Large intestine (tissue), 12 donors: ENCODE measurements around the gene EPB41L2. TPM values are rescaled to one million over a fixed set of nuclear protein-coding genes. Genes with fewer than 3 reads are reported as not detected.
A peak's percentile ranks its signal among the peaks of the same experiment; 100 is the strongest.
"Not testable (repeated sequence)": the region's sequence is repeated elsewhere in the genome, so short reads cannot be mapped to it uniquely, and the experiment has no call there.

Experiments used
- DNase-seq, 2 donors: peaks; one replicate each; pipeline versions ENCODE4 v3.0.0 to v3.0.0-alpha.2; 2013
- H3K27ac ChIP-seq: one replicate; pipeline ENCODE4 v1.5.1; 2013; ENCODE audit warnings: low read length
- H3K27me3 ChIP-seq: 2 replicates; pipeline ENCODE4 v1.6.1; 2013; ENCODE audit warnings: low read length; ENCODE audit not compliant: control insufficient read depth, insufficient read depth
- H3K36me3 ChIP-seq: 2 replicates; pipeline ENCODE4 v1.6.1; 2013; ENCODE audit warnings: low read length; ENCODE audit not compliant: control insufficient read depth, insufficient read depth
- H3K4me1 ChIP-seq: one replicate; pipeline ENCODE4 v1.6.1; 2013; ENCODE audit warnings: low read length; ENCODE audit not compliant: control insufficient read depth, insufficient read depth
- H3K4me3 ChIP-seq: one replicate; pipeline ENCODE4 v1.5.1; 2013; ENCODE audit warnings: low read length
- H3K9me3 ChIP-seq: one replicate; pipeline ENCODE4 v1.6.1; 2013; ENCODE audit warnings: mild to moderate bottlenecking, low read depth, low read length, moderate library complexity; ENCODE audit not compliant: control insufficient read depth
- WGBS: methylation state at CpG from one replicate; pipeline ENCODE4 v1.1.5; 2013; ENCODE audit warnings: low lambda C conversion rate; ENCODE audit not compliant: insufficient coverage; 5-methylcytosine and 5-hydroxymethylcytosine counted together
- long read RNA-seq, 11 donors: transcript quantifications; one replicate each; lab custom pipeline, GENCODE V29; 2026
- polyA plus RNA-seq: library from polyadenylated mRNA; unstranded; fragments of 120-200 nt; gene quantifications from one replicate; pipeline ENCODE4 v1.2.1, GENCODE V29; 2013

EPB41L2 gene
- polyA plus RNA-seq: 75.0 TPM
- long read RNA-seq, donor 1, full-length matches to known transcripts: 5 of 75 reads
- long read RNA-seq, donor 1, partial matches to known transcripts: 70 of 75 reads
- long read RNA-seq, donor 1, other reads (novel, unspliced or antisense): 0 of 75 reads
- long read RNA-seq, donor 2, full-length matches to known transcripts: 8 of 21 reads
- long read RNA-seq, donor 2, partial matches to known transcripts: 13 of 21 reads
- long read RNA-seq, donor 2, other reads (novel, unspliced or antisense): 0 of 21 reads
- long read RNA-seq, donor 3, full-length matches to known transcripts: 17 of 24 reads
- long read RNA-seq, donor 3, partial matches to known transcripts: 7 of 24 reads
- long read RNA-seq, donor 3, other reads (novel, unspliced or antisense): 0 of 24 reads
- long read RNA-seq, donor 4, partial matches to known transcripts: 0 of 2 reads
- long read RNA-seq, donor 4, other reads (novel, unspliced or antisense): 0 of 2 reads
- long read RNA-seq, donor 5, full-length matches to known transcripts: 7 of 14 reads
- long read RNA-seq, donor 5, partial matches to known transcripts: 7 of 14 reads
- long read RNA-seq, donor 5, other reads (novel, unspliced or antisense): 0 of 14 reads
- long read RNA-seq, donor 6, full-length matches to known transcripts: 9 of 15 reads
- long read RNA-seq, donor 6, partial matches to known transcripts: 6 of 15 reads
- long read RNA-seq, donor 6, other reads (novel, unspliced or antisense): 0 of 15 reads
- long read RNA-seq, donor 7, full-length matches to known transcripts: 6 of 6 reads
- long read RNA-seq, donor 7, partial matches to known transcripts: 0 of 6 reads
- long read RNA-seq, donor 7, other reads (novel, unspliced or antisense): 0 of 6 reads
- long read RNA-seq, donor 8, full-length matches to known transcripts: 7 of 28 reads
- long read RNA-seq, donor 8, partial matches to known transcripts: 21 of 28 reads
- long read RNA-seq, donor 8, other reads (novel, unspliced or antisense): 0 of 28 reads
- long read RNA-seq, donor 9, partial matches to known transcripts: 0 of 4 reads
- long read RNA-seq, donor 9, other reads (novel, unspliced or antisense): 0 of 4 reads
- long read RNA-seq, donor 10, full-length matches to known transcripts: 4 of 4 reads
- long read RNA-seq, donor 10, partial matches to known transcripts: 0 of 4 reads
- long read RNA-seq, donor 10, other reads (novel, unspliced or antisense): 0 of 4 reads
- long read RNA-seq, donor 11, full-length matches to known transcripts: 9 of 15 reads
- long read RNA-seq, donor 11, partial matches to known transcripts: 6 of 15 reads
- long read RNA-seq, donor 11, other reads (novel, unspliced or antisense): 0 of 15 reads

DNA sequence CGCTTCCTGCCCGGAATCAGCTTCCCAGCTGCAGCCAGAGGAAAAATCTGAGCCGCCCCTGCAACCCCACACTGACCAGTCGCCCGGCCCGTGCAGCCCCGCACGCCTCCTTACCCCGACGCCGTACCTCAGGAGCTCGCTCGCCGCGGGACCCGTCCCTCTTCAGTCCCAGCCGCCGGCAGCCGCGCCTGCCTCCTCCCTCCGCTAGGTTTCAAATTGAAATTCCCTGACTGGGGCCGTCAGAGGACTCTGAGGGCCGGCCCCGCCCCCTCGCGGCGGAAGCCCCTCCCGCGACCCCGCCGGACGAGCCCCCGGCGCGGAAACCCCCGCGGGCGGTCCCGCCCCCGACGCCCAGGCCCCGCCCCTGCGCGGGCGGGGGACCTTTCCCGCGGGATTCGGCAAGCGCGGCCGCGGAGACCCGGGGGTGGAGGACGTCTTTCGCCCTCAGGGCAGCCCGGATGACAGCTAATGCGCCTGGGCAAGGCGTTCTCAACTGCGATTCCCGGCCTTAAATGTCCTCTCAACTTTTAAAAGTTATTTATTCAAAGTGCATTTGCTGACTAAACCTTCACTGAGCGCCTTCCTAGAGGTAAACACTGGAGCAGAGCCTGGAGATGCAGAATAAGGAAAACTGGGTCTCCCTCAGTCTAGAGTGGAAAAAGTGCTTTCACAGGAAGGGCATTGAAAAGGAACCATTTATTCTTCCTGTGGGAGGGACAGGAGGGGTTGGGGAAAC lies at the start of gene EPB41L2:
TSS of gene EPB41L2 (minus strand) at position 218 of the 736 bp plus-strand sequence. CDS start 106,760 bp downstream, outside the sequence.
- DNase-seq: peak; percentile 85 to 92
- no peaks in the 10 kb centered on the region for H3K27me3 ChIP-seq
- no CpG with 5 or more reads among the region's 61 CpGs for WGBS
- H3K4me3 ChIP-seq: peak within 1 kb of the TSS; percentile 84
- no peaks in the 10 kb centered on the region for H3K36me3 ChIP-seq
- H3K9me3 ChIP-seq: no peaks in the 10 kb centered on the region
- peak within 1 kb of the TSS; percentile 93 for H3K27ac ChIP-seq
- H3K4me1 ChIP-seq: peaks cover 30% of the 10 kb centered on the region

DNA sequence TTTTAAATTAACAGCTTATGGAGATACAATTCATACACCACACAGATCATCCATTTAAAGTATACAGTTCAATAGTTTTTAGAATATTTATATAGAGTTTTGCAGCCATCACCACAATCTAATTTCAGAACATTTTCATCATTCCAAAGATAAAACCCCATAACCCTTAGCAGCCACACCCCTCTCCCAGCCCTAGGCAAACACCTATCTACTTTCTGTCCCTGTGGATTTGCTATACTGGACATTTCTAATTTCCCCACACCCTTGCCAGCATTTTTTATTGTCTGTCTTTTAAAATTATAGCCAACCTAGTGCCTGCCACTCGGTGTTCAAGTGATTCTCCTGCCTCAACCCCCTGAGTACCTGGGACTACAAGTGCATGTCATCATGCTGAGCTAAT lies 49.2 kb upstream of the EPB41L2 start:
- Histone ChIP-seq H3K27me3 (no peaks in the 10 kb centered on the region), H3K4me3 (no peak overlapping the region), H3K9me3 (no peaks in the 10 kb centered on the region), H3K4me1 (peaks cover 2% of the 10 kb centered on the region), H3K27ac (no peak overlapping the region), H3K36me3 (no peaks in the 10 kb centered on the region)
- DNase-seq: no peak
- no CpG with 5 or more reads among the region's 1 CpG for WGBS

DNA sequence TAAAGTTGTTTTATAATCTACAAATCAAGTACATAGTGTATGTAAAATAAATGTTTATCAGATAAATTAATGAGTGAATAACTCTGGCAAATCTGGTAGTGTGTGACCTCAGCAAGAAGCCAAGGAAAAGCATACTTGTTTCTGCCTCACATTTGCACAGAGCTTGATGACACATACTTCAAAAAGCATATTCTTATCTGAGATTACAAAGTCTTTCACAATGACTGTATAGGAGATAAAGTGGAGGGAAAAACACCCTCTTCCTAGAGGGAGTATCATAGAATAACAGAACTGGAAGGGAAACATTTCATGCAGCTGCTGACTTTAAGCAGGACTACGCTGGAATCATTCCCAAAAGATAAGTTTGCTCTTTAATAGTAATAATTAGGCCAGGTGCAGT lies 44.1 kb upstream of the EPB41L2 start:
- H3K4me3 ChIP-seq: no peak overlapping the region
- WGBS: no CpG with 5 or more reads among the region's 1 CpG
- no peaks in the 10 kb centered on the region for H3K36me3 ChIP-seq
- H3K27ac ChIP-seq: peak overlapping the region; percentile 34
- no peaks in the 10 kb centered on the region for H3K27me3 ChIP-seq
- H3K9me3 ChIP-seq: no peaks in the 10 kb centered on the region
- peaks cover 27% of the 10 kb centered on the region for H3K4me1 ChIP-seq
- DNase-seq: peak; percentile 56 to 74

DNA sequence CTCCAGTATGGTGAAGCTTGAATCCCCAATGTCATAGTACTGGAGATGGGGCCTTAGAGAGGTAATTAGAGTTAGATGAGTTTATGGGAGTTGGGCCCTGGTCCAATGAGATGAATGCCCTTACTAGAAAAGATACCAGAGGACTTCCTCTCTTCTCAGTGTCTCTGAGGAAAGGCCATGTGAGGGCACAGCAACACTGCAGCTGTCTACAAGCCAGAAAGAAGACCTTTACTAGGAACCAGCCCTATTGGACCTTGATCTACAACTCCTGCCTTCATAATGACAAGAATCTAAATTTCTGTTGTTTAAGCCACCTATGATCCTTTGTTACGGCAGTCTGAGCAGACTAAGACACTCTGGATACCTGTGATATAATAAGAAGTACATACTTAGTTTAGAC lies 40.9 kb upstream of the EPB41L2 start:
- Histone ChIP-seq H3K4me1 (peaks cover 30% of the 10 kb centered on the region), H3K27me3 (no peaks in the 10 kb centered on the region), H3K4me3 (no peak overlapping the region), H3K36me3 (no peaks in the 10 kb centered on the region), H3K9me3 (no peaks in the 10 kb centered on the region), H3K27ac (no peak overlapping the region)
- peak in 1 of 2 donors; percentile 58 for DNase-seq
- no CpG with 5 or more reads among the region's 1 CpG for WGBS

DNA sequence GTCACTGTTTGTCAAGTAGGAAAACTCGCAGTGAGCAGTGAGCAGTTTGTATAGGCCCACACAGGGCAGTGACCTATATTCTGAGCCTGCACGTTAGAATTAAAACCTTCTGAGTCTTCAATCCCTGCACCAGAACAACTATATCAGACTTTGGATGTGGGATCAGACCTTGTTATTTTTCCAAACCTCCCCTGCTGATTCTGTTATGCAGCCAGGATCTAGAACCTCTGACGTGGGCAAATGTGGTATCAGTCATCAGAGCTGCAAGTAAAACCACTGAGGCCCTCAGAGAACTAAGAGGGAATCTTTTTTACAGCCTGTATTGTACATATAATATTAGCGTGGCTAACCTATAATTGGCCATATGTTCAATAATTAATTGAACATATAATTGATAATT lies 40.3 kb upstream of the EPB41L2 start:
- H3K27ac ChIP-seq: no peak overlapping the region
- H3K9me3 ChIP-seq: no peaks in the 10 kb centered on the region
- no CpG with 5 or more reads among the region's 4 CpGs for WGBS
- no peak overlapping the region for H3K4me3 ChIP-seq
- H3K4me1 ChIP-seq: peaks cover 30% of the 10 kb centered on the region
- no peak for DNase-seq
- H3K27me3 ChIP-seq: no peaks in the 10 kb centered on the region
- no peaks in the 10 kb centered on the region for H3K36me3 ChIP-seq

DNA sequence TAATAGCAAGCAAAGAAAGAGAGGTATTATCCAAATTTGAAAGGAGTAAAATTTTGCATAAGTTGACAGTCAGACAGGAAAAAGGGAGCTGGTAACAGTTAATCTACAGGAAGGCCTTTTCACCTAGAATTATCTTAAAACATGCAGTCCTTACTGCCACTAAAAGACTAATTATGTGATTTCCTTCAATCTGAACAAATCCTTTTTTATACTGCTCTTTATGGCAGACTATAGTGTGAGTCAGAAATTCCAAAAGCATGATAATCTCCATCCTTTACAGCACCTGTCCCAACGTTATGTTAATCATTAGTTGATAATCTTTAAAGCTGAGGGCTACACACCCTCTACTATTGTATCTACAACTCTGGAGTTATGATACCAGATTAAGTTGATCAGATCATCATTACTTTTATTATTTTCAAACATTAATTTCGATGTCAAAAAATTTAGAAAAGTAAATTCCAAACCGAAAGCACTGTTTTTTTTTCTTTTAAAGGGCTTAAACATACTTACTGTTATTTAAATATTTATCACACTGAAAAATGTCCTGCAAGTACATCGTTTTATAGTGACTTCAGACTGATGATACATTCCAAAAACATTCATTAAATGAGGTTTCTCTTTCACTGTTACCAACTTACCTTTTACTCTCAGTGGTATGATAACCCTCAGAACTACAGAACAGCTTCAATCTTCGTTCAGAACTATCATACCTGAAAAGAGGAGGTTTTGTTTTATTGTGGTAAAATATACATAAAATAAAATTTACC lies 39.1 kb upstream of the EPB41L2 start:
- DNase-seq: peak; percentile 30 to 67
- Histone ChIP-seq H3K27ac (peak overlapping the region; percentile 39), H3K9me3 (no peaks in the 10 kb centered on the region), H3K4me3 (no peak overlapping the region), H3K4me1 (peaks cover 30% of the 10 kb centered on the region), H3K36me3 (no peaks in the 10 kb centered on the region), H3K27me3 (no peaks in the 10 kb centered on the region)
- 43% methylated on average over 2 of the region's 5 CpGs for WGBS

DNA sequence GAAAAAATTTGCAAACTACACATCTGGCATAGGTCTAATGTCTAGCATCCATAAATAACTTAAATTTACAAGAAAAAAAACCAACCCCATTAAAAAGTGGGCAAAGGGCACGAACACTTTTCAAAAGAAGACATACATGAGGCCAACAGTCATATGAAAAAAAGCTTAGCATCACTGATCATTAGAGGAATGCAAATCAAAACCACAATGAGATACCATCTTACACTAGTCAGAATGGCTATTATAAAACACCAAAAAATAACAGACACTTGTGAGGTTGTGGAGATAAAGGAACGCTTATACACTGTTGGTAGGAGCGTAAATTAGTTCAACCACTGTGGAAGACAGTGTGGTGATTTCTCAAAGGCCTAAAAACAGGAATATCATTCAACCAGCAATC lies 33.7 kb upstream of the EPB41L2 start:
- Histone ChIP-seq H3K27me3 (no peaks in the 10 kb centered on the region), H3K4me1 (peaks cover under 1% of the 10 kb centered on the region), H3K27ac (no peak overlapping the region), H3K36me3 (no peaks in the 10 kb centered on the region), H3K4me3 (no peak overlapping the region), H3K9me3 (peaks cover 4% of the 10 kb centered on the region)
- no peak for DNase-seq
- WGBS: 100% methylated on average over 2 of the region's 3 CpGs

DNA sequence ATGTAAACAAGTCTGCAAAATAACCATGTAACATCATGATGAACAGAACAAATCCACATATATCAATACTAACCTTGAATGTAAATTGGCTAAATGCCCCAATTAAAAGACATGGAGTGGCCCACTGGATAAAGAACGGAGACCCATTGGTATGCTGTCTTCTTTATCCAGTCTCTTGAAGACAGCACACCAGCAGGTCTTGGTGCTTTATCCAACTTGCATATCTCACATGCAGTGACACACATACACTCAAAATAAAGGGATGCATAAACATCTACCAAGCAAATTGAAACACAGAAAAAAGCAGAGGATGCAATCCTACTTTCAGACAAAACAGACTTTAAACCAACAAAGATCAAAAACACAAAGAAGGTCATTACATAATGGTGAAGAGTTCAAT lies 30.3 kb upstream of the EPB41L2 start:
- no peak for DNase-seq
- WGBS: no CpG with 5 or more reads among the region's 1 CpG

DNA sequence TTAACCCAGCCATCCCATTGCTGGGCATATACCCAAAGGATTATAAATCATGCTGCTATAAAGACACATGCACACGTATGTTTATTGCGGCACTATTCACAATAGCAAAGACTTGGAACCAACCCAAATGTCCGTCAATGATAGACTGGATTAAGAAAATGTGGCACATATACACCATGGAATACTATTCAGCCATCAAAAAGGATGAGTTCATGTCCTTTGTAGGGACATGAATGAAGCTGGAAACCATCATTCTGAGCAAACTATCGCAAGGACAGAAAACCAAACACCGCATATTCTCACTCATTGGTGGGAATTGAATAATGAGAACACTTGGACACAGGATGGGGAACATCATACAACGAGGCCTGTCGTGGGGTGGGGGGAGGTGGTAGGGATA lies 28.9 kb upstream of the EPB41L2 start:
- not testable (repeated sequence) for H3K9me3 ChIP-seq, H3K27me3 ChIP-seq
- WGBS: no CpG with 5 or more reads among the region's 7 CpGs

More for the DNA sequence above, 30.3 kb upstream of the EPB41L2 start:
- Histone ChIP-seq H3K4me1 (no peaks in the 10 kb centered on the region), H3K9me3 (peaks cover 4% of the 10 kb centered on the region), H3K27ac (no peak overlapping the region), H3K4me3 (no peak overlapping the region), H3K36me3 (no peaks in the 10 kb centered on the region), H3K27me3 (no peaks in the 10 kb centered on the region)

More for the DNA sequence above, 28.9 kb upstream of the EPB41L2 start:
- H3K27ac ChIP-seq, H3K36me3 ChIP-seq, H3K4me3 ChIP-seq, H3K4me1 ChIP-seq, DNase-seq: not testable (repeated sequence)
